PFSK-1 (cell line): ENCODE results near the gene CDYL.

ENCODE experiments used
- FOXP2 ChIP-seq: optimal IDR thresholded peaks from 2 replicates; pipeline ENCODE3; 2011; ENCODE audit warnings: borderline replicate concordance, control low read depth, inconsistent platforms; ENCODE audit not compliant: insufficient read depth; ENCODE audit errors: extremely low read length, extremely low read depth
- POLR2AphosphoS5 ChIP-seq: IDR thresholded peaks from 2 replicates; pipeline ENCODE4 v1.6.1; 2012; ENCODE audit warnings: low read depth, mild to moderate bottlenecking, control low read depth, low read length, moderate library complexity
- REST ChIP-seq, 2 experiments: IDR thresholded peaks; 2 replicates each; pipeline versions ENCODE4 v1.6.1 to v1.8.0; 2011 to 2012; ENCODE audit warnings: low read depth in 2 of 2, low read length in 2 of 2, control low read depth in 1 of 2, inconsistent platforms in 1 of 2, mild to moderate bottlenecking in 1 of 2, moderate library complexity in 1 of 2; ENCODE audit not compliant: insufficient read depth in 1 of 2
- SIN3A ChIP-seq: IDR thresholded peaks from 2 replicates; pipeline ENCODE4 v1.6.1; 2012; ENCODE audit warnings: mild to moderate bottlenecking, low read length, moderate library complexity, borderline replicate concordance; ENCODE audit not compliant: insufficient read depth
- TAF1 ChIP-seq: IDR thresholded peaks from 2 replicates; pipeline ENCODE4 v1.6.1; 2012; ENCODE audit warnings: low read length, control low read depth, borderline replicate concordance; ENCODE audit not compliant: insufficient read depth

GRCh38 chr6:4994741-4995140 is 218.5 kb downstream of the CDYL start:
- TF ChIP-seq REST (IDR thresholded peaks at IDR 0.05; ENCODE audit: insufficient read depth in 1 of 2, low read depth in 2 of 2, low read length in 2 of 2) (no peak), TAF1 (no peak), SIN3A (no peak), POLR2AphosphoS5 (no peak), FOXP2 (no peak)
